Smooth muscle cell (in vitro differentiated cells): Measurements from ENCODE around the gene HYOU1. TPM values are rescaled to one million over a fixed set of nuclear protein-coding genes. Genes with fewer than 3 reads are reported as not detected.

ENCODE experiments used
- DNase-seq: peaks from one replicate; lab custom pipeline; 2025; ENCODE audit not compliant: unreplicated experiment; lab: John Stamatoyannopoulos, UW
- H2AFZ ChIP-seq: fragments of 200-600 bp; sonication (generic); 2 replicates; pipeline ENCODE4 v1.6.0; 2016; ENCODE audit warnings: antibody characterized with exemption, low read depth, mild to moderate bottlenecking
- H3F3A ChIP-seq: fragments of 200-600 bp; sonication (generic); 2 replicates; pipeline ENCODE4 v1.6.0; 2017; ENCODE audit warnings: antibody characterized with exemption, low read depth
- H3K27ac ChIP-seq: fragments of 200-600 bp; sonication (generic); 2 replicates; pipeline ENCODE4 v1.5.1; 2016; ENCODE audit warnings: low read depth, mild to moderate bottlenecking
- H3K27me3 ChIP-seq: fragments of 200-600 bp; sonication (generic); 2 replicates; pipeline ENCODE4 v1.6.1; 2016; ENCODE audit warnings: low read depth, mild to moderate bottlenecking
- H3K36me3 ChIP-seq: fragments of 200-600 bp; sonication (generic); 2 replicates; pipeline ENCODE4 v1.5.1; 2016; ENCODE audit warnings: low read depth
- H3K4me1 ChIP-seq: fragments of 200-600 bp; sonication (generic); 2 replicates; pipeline ENCODE4 v1.5.1; 2016; ENCODE audit warnings: low read depth
- H3K4me2 ChIP-seq: fragments of 200-600 bp; sonication (generic); 2 replicates; pipeline ENCODE4 v1.6.0; 2016; ENCODE audit warnings: mild to moderate bottlenecking
- H3K4me3 ChIP-seq: fragments of 200-600 bp; sonication (generic); 2 replicates; pipeline ENCODE4 v1.5.1; 2016; ENCODE audit warnings: mild to moderate bottlenecking
- H3K79me2 ChIP-seq: fragments of 200-600 bp; sonication (generic); 2 replicates; pipeline ENCODE4 v1.6.0; 2016; ENCODE audit warnings: low read depth, mild to moderate bottlenecking
- H3K9ac ChIP-seq: fragments of 200-600 bp; sonication (generic); 2 replicates; pipeline ENCODE4 v1.6.0; 2016; ENCODE audit warnings: low read depth
- H3K9me3 ChIP-seq: fragments of 200-600 bp; sonication (generic); replicated peaks from 2 replicates; pipeline ENCODE4 v1.5.1; 2016; ENCODE audit warnings: low read depth
- H4K20me1 ChIP-seq: fragments of 200-600 bp; sonication (generic); 2 replicates; pipeline ENCODE4 v1.6.0; 2016; ENCODE audit warnings: low read depth
- WGBS: methylation state at CpG from one replicate; pipeline ENCODE4 v1.1.7; 2016; ENCODE audit warnings: low lambda C conversion rate; 5-methylcytosine and 5-hydroxymethylcytosine counted together
- polyA plus RNA-seq: library from polyadenylated mRNA; unstranded; fragments of >200 nt; fragmentation: Nextera tagmentation; extraction: Ambion mirVana; gene quantifications from 2 replicates; pipeline ENCODE4 v1.2.1, GENCODE V29; 2016
- total RNA-seq: library from RNA; depleted of rRNA; stranded (reverse); fragments of >200 nt; gene quantifications from 2 replicates; pipeline ENCODE4 v1.2.3, GENCODE V29; 2014
- TF ChIP-seq, protein P1 (sequence below): fragments of 200-600 bp; sonication (generic); IDR thresholded peaks from 2 replicates; pipeline ENCODE4 v1.5.1; 2017; ENCODE audit warnings: borderline replicate concordance, mild to moderate bottlenecking, antibody characterized with exemption; ENCODE audit not compliant: insufficient read depth, poor library complexity, severe bottlenecking

Gene HYOU1
- total and polyA plus RNA-seq, 2 experiments from 2014 or later = 90.4 to 98.1 TPM

DNA sequence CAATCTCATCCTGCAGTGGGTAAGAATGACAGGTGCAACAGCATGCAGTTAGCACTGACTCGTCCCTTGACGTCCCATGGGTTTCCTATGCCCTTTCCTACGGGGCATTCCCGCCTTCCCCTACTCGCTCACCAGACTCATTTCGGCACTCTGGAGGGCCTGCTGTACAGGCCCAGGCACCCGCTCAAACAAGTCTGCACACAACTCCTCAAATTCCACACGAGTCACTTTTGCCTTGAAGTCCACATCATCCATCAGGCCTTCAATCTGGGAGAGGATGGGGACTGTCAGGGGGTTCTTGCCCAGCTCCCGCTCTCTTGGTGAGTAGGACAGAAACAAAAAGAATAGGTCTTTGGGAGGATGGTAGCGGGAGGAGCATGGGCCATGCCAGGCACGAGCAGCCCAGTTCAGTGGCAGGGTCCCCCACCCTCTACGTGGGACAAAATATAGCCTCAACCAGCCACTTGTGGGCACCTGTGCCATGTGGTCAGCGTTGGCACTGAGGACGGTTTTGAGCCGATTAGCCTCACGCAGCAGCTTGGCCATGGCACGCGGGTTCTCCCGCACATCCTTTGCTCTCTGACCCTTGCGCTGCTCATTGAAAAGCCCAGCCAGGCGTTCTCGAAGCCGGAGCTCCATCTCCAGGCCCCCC lies 4.7 kb downstream of the HYOU1 start:
- H3K27me3 ChIP-seq = no peaks in the 10 kb centered on the region
- WGBS = 97% methylated on average over 23 of the region's 23 CpGs
- no peaks in the 10 kb centered on the region for H3K9me3 ChIP-seq
- H2AFZ ChIP-seq = no peak overlapping the region
- H3K27ac ChIP-seq = no peak overlapping the region
- H3K4me3 ChIP-seq = no peak overlapping the region
- no peak overlapping the region for H3K9ac ChIP-seq
- DNase-seq = no peak
- H3K4me1 ChIP-seq = peaks cover 7% of the 10 kb centered on the region
- no peaks in the 10 kb centered on the region for H3F3A ChIP-seq
- TF ChIP-seq, protein P1, sequence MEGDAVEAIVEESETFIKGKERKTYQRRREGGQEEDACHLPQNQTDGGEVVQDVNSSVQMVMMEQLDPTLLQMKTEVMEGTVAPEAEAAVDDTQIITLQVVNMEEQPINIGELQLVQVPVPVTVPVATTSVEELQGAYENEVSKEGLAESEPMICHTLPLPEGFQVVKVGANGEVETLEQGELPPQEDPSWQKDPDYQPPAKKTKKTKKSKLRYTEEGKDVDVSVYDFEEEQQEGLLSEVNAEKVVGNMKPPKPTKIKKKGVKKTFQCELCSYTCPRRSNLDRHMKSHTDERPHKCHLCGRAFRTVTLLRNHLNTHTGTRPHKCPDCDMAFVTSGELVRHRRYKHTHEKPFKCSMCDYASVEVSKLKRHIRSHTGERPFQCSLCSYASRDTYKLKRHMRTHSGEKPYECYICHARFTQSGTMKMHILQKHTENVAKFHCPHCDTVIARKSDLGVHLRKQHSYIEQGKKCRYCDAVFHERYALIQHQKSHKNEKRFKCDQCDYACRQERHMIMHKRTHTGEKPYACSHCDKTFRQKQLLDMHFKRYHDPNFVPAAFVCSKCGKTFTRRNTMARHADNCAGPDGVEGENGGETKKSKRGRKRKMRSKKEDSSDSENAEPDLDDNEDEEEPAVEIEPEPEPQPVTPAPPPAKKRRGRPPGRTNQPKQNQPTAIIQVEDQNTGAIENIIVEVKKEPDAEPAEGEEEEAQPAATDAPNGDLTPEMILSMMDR = no peak
- H4K20me1 ChIP-seq = peaks cover 14% of the 10 kb centered on the region
- H3K79me2 ChIP-seq = peaks cover 21% of the 10 kb centered on the region
- H3K36me3 ChIP-seq = peaks cover 10% of the 10 kb centered on the region
- H3K4me2 ChIP-seq = no peak overlapping the region

DNA sequence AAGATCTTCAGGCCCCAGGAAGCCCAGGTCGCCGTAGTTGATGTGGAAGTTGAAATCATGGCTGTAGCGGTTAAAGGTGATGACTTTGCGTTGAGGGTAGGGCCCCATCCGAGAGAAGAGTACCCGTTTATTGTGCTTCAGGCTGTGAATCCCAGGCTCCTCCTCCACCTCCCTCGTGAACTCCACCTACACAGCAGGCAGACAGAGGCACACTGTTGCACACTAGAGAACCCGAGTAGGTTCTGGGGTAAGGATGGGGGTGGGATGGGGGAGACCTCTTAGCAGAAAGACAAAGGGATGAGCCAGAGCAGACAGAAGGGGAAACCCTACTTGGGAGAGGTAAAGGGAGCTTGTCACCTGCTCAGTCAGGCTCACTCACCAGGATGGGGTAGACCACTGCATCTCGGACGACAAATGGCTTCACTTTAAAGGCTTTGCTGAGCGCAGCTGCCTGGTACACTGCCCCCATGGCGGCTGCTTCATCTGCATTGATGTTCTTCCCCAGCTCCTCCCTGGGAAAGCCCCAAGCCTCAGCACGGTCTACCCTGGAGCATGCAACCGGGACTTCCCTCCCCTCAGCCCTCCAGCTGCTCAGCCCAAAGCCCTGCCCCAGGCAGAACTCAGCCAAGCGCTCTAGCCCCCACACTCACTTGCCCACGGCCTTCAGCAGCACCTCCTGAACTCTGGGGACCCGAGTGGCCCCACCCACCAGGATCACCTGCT lies 5.4 kb downstream of the HYOU1 start:
- H3K36me3 ChIP-seq = peaks cover 10% of the 10 kb centered on the region
- H3K9ac ChIP-seq = no peak overlapping the region
- no peaks in the 10 kb centered on the region for H3K9me3 ChIP-seq
- TF ChIP-seq, protein P1 = no peak
- no peak for DNase-seq
- H3K4me3 ChIP-seq = no peak overlapping the region
- 97% methylated on average over 16 of the region's 17 CpGs for WGBS
- no peaks in the 10 kb centered on the region for H3F3A ChIP-seq
- H3K27me3 ChIP-seq = no peaks in the 10 kb centered on the region
- no peak overlapping the region for H3K27ac ChIP-seq
- H3K79me2 ChIP-seq = peaks cover 19% of the 10 kb centered on the region
- H4K20me1 ChIP-seq = peaks cover 14% of the 10 kb centered on the region
- no peak overlapping the region for H3K4me2 ChIP-seq
- no peak overlapping the region for H2AFZ ChIP-seq
- H3K4me1 ChIP-seq = peaks cover 7% of the 10 kb centered on the region

DNA sequence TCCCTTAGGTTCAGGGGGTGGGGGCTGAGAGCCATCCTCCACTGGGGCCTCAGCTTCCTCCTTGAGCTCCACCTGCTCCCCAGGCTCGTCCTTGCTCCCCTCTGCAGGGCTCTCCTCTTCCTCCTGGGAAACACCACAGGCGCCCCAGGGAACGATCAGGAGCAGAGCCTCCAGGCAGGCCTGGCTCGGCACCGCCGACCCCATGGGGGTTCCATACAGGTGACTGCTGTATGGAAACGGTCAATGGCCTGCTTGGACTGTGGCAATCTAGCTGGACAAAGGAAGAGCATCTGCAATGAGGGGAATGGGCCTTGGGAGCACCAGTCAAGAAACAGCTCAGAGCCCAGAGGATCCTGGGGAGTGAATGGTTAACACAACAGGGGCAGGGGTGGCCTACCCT lies 7.9 kb downstream of the HYOU1 start:
- Histone ChIP-seq H2AFZ (no peak overlapping the region), H3K36me3 (peaks cover 10% of the 10 kb centered on the region), H3K4me1 (no peaks in the 10 kb centered on the region), H3K9me3 (no peaks in the 10 kb centered on the region), H3K79me2 (no peaks in the 10 kb centered on the region), H4K20me1 (no peaks in the 10 kb centered on the region), H3K9ac (no peak overlapping the region), H3K4me3 (no peak overlapping the region), H3K27me3 (no peaks in the 10 kb centered on the region), H3K27ac (no peak overlapping the region), H3F3A (no peaks in the 10 kb centered on the region), H3K4me2 (no peak overlapping the region)
- WGBS = 97% methylated on average over 7 of the region's 7 CpGs
- TF ChIP-seq, protein P1 = no peak
- DNase-seq = no peak

DNA sequence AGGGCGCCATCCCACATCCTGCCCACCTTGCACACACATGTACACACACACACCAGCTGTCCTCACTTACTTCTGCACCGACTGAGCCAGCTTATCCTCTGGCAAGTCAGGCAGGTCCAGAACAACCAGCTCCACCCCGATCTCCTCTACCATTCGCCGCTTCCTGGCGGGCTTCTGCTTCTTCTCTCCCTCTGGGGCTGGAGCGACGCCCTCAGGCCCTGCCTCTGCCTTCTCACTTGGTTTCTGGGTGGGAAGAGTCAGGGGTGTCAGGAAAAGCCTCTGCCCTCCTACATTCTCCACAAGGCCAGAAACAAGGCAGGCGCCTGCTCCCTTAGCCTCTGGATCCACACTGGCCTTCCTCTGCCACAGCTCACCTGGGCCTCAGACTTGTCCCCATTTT lies 8.4 kb downstream of the HYOU1 start:
- no peak overlapping the region for H3K4me3 ChIP-seq
- no peaks in the 10 kb centered on the region for H3K79me2 ChIP-seq
- WGBS = 98% methylated on average over 9 of the region's 9 CpGs
- no peaks in the 10 kb centered on the region for H3K4me1 ChIP-seq
- H3K27ac ChIP-seq = no peak overlapping the region
- H3K36me3 ChIP-seq = peaks cover 10% of the 10 kb centered on the region
- no peaks in the 10 kb centered on the region for H3F3A ChIP-seq
- H3K9me3 ChIP-seq = no peaks in the 10 kb centered on the region
- TF ChIP-seq, protein P1 = no peak
- no peak overlapping the region for H2AFZ ChIP-seq
- H3K4me2 ChIP-seq = no peak overlapping the region
- no peaks in the 10 kb centered on the region for H4K20me1 ChIP-seq
- H3K9ac ChIP-seq = no peak overlapping the region
- DNase-seq = no peak
- no peaks in the 10 kb centered on the region for H3K27me3 ChIP-seq
